Epithelial cell of prostate (primary cell): ENCODE measurements around the gene MRPL23.

Experiments
- DNase-seq: peaks from one replicate; pipeline ENCODE4 v3.0.0-alpha.2; 2011; ENCODE audit warnings: low read depth, low spot score
- H3K27ac ChIP-seq: fragments of 450-650 bp; 2 replicates; pipeline ENCODE4 v1.5.1; 2017; ENCODE audit warnings: mild to moderate bottlenecking

Gene MRPL23

GRCh38 chr11:1946812-1947484, at the start of gene MRPL23:
Gene MRPL23, plus strand, starts transcription at chr11:1947332. Its CDS starts 31 bp downstream, at chr11:1947363.
- DNase-seq: no peak

GRCh38 chr11:1899090-1899489, 48.0 kb upstream of the MRPL23 start:
- no peak for DNase-seq
- no peak overlapping the region for H3K27ac ChIP-seq

More at GRCh38 chr11:1946812-1947484, at the start of gene MRPL23:
- no peak within 1 kb of the TSS for H3K27ac ChIP-seq

- no peak for DNase-seq
- H3K27ac ChIP-seq: no peak overlapping the region
Observed at GRCh38 chr11:1899686-1900085, 47.4 kb upstream of the MRPL23 start.

- no peak overlapping the region for H3K27ac ChIP-seq
- no peak for DNase-seq
Observed at GRCh38 chr11:1906181-1906580, 41.0 kb upstream of the MRPL23 start.

GRCh38 chr11:1906611-1907423, 40.3 kb upstream of the MRPL23 start:
- no peak overlapping the region for H3K27ac ChIP-seq
- DNase-seq: no peak

- H3K27ac ChIP-seq: no peak overlapping the region
- DNase-seq: no peak
Observed at GRCh38 chr11:1908618-1909017, 38.5 kb upstream of the MRPL23 start.

- no peak for DNase-seq
- H3K27ac ChIP-seq: no peak overlapping the region
Observed at GRCh38 chr11:1909524-1909923, 37.6 kb upstream of the MRPL23 start.

GRCh38 chr11:1912289-1912878, 34.7 kb upstream of the MRPL23 start:
- no peak for DNase-seq
- no peak overlapping the region for H3K27ac ChIP-seq

- no peak overlapping the region for H3K27ac ChIP-seq
- no peak for DNase-seq
Observed at GRCh38 chr11:1913271-1914060, 33.7 kb upstream of the MRPL23 start.

- no peak for DNase-seq
- no peak overlapping the region for H3K27ac ChIP-seq
Observed at GRCh38 chr11:1915795-1916131, 31.4 kb upstream of the MRPL23 start.

GRCh38 chr11:1916132-1916985, 30.8 kb upstream of the MRPL23 start:
- DNase-seq: no peak
- H3K27ac ChIP-seq: no peak overlapping the region

- no peak overlapping the region for H3K27ac ChIP-seq
- no peak for DNase-seq
Observed at GRCh38 chr11:1916986-1917522, 30.1 kb upstream of the MRPL23 start.

GRCh38 chr11:1917523-1918435, 29.4 kb upstream of the MRPL23 start:
- H3K27ac ChIP-seq: no peak overlapping the region
- DNase-seq: no peak

- no peak overlapping the region for H3K27ac ChIP-seq
- DNase-seq: no peak
Observed at GRCh38 chr11:1918436-1919315, 28.5 kb upstream of the MRPL23 start.

GRCh38 chr11:1919391-1920127, 27.6 kb upstream of the MRPL23 start, which contains the start of gene TNNT3:
Gene TNNT3, plus strand, starts transcription at chr11:1919703. Its CDS starts 3,172 bp downstream, at chr11:1922875.
- no peak for DNase-seq
- no peak within 1 kb of the TSS for H3K27ac ChIP-seq

GRCh38 chr11:1920128-1920908, 26.8 kb upstream of the MRPL23 start:
- DNase-seq: no peak
- no peak overlapping the region for H3K27ac ChIP-seq
